B cell (primary cell): ENCODE data around the gene KMT2C.

Experiments used
- EZH2 ChIP-seq: IDR thresholded peaks from 2 replicates; pipeline ENCODE4 v1.6.1; 2012; ENCODE audit warnings: borderline replicate concordance, low read depth, mild to moderate bottlenecking, moderate library complexity, low read length; ENCODE audit not compliant: insufficient read depth, poor library complexity, severe bottlenecking
- TF ChIP-seq, protein P1 (sequence below): fragments of 200-600 bp; IDR thresholded peaks from one replicate; pipeline ENCODE4 v1.8.0; 2022; ENCODE audit warnings: antibody characterized with exemption, mild to moderate bottlenecking

- TF ChIP-seq, protein P1, sequence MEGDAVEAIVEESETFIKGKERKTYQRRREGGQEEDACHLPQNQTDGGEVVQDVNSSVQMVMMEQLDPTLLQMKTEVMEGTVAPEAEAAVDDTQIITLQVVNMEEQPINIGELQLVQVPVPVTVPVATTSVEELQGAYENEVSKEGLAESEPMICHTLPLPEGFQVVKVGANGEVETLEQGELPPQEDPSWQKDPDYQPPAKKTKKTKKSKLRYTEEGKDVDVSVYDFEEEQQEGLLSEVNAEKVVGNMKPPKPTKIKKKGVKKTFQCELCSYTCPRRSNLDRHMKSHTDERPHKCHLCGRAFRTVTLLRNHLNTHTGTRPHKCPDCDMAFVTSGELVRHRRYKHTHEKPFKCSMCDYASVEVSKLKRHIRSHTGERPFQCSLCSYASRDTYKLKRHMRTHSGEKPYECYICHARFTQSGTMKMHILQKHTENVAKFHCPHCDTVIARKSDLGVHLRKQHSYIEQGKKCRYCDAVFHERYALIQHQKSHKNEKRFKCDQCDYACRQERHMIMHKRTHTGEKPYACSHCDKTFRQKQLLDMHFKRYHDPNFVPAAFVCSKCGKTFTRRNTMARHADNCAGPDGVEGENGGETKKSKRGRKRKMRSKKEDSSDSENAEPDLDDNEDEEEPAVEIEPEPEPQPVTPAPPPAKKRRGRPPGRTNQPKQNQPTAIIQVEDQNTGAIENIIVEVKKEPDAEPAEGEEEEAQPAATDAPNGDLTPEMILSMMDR, result no peak
- TF ChIP-seq EZH2, result no peak
These were observed 518 bp upstream of the KMT2C start for GRCh38 chr7:152436111-152436930.
